GM19240 (cell line): ENCODE results near the gene PCDHB9.
"Not testable (repeated sequence)": the region's sequence is repeated elsewhere in the genome, so short reads cannot be mapped to it uniquely, and the experiment has no call there.

Source experiments
- DNase-seq: peaks from one replicate; pipeline ENCODE4 v3.0.0; 2011; ENCODE audit warnings: low spot score; ENCODE audit not compliant: insufficient read length

PCDHB9 gene

GRCh38 chr5:141188682-141189081 lies 1.7 kb downstream of the PCDHB9 start:
- not testable (repeated sequence) for DNase-seq

GRCh38 chr5:141189131-141189530 lies 2.2 kb downstream of the PCDHB9 start:
- not testable (repeated sequence) for DNase-seq

- no peak for DNase-seq
Observed at GRCh38 chr5:141192110-141192725, 5.3 kb downstream of the PCDHB9 start, which contains the start of gene PCDHB10. TSS of gene PCDHB10 (plus strand) at chr5:141192353. CDS start at chr5:141192553, 200 bp downstream.

- DNase-seq, result not testable (repeated sequence)
Observed at GRCh38 chr5:141194332-141194731, 7.4 kb downstream of the PCDHB9 start.

GRCh38 chr5:141196363-141196762 lies 9.4 kb downstream of the PCDHB9 start:
- DNase-seq, result no peak

- DNase-seq, result no peak
Observed at GRCh38 chr5:141199359-141200235, 12.6 kb downstream of the PCDHB9 start, which contains the start of gene PCDHB11. TSS of gene PCDHB11 (plus strand) at chr5:141199627. CDS start at chr5:141199775, 148 bp downstream.

- not testable (repeated sequence) for DNase-seq
Observed at GRCh38 chr5:141201126-141201525, 14.2 kb downstream of the PCDHB9 start.

GRCh38 chr5:141201646-141202045 lies 14.7 kb downstream of the PCDHB9 start:
- not testable (repeated sequence) for DNase-seq

- DNase-seq, result no peak
Observed at GRCh38 chr5:141208478-141208877, 21.5 kb downstream of the PCDHB9 start, which contains the start of gene PCDHB12. TSS of gene PCDHB12 (plus strand) at chr5:141208719. CDS start at chr5:141208908, 189 bp downstream.

GRCh38 chr5:141210281-141210680 lies 23.3 kb downstream of the PCDHB9 start:
- DNase-seq, result not testable (repeated sequence)

GRCh38 chr5:141210849-141211248 lies 23.9 kb downstream of the PCDHB9 start:
- not testable (repeated sequence) for DNase-seq

GRCh38 chr5:141213656-141214339 lies 26.8 kb downstream of the PCDHB9 start, which contains the start of gene PCDHB13:
TSS of gene PCDHB13 (plus strand) at chr5:141213919. CDS start at chr5:141214124, 205 bp downstream.
- not testable (repeated sequence) for DNase-seq

GRCh38 chr5:141214583-141214982 lies 27.6 kb downstream of the PCDHB9 start:
- DNase-seq, result not testable (repeated sequence)

GRCh38 chr5:141215504-141215903 lies 28.5 kb downstream of the PCDHB9 start:
- not testable (repeated sequence) for DNase-seq

- not testable (repeated sequence) for DNase-seq
Observed at GRCh38 chr5:141216035-141216434, 29.1 kb downstream of the PCDHB9 start.

GRCh38 chr5:141223112-141223783 lies 36.3 kb downstream of the PCDHB9 start, which contains the start of gene PCDHB14:
TSS of gene PCDHB14 (plus strand) at chr5:141223343. CDS start at chr5:141223506, 163 bp downstream.
- no peak for DNase-seq

GRCh38 chr5:141224844-141225243 lies 37.9 kb downstream of the PCDHB9 start:
- DNase-seq, result not testable (repeated sequence)

GRCh38 chr5:141225421-141225820 lies 38.5 kb downstream of the PCDHB9 start:
- not testable (repeated sequence) for DNase-seq

- DNase-seq, result no peak
Observed at GRCh38 chr5:141234109-141234667, 47.2 kb downstream of the PCDHB9 start.

GRCh38 chr5:141235922-141236321 lies 49.0 kb downstream of the PCDHB9 start:
- DNase-seq, result not testable (repeated sequence)
